Measurements from ENCODE around the gene CSMD2.

The CSMD2 gene

DNA sequence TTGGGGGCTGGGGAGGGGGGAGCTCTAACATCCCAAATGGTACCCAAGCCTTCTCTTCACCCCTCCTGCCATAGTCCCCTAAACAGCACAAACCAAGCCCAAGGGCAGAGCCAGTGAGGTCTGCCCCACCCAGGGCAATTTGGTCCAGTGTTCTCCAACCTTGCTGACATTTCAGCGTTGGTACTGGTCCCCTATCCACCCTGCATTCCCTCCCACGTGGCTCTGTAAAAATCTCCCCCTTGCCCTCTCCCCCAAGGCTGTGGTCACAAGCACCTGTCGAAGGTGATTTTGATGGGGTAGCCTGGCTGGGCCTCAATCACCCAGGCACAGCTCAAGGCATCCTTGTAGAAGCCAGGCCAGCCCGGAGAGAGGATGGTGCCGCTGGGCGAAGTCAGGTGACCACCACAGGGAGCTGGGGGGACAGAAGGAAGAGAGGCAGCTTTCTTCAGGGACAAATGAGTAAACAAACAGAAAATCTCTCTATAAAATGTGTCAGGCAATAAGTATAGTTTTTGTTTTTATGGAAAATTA is 438.7 kb downstream of the CSMD2 start:
- H3K4me3 ChIP-seq (ENCODE audit: low read depth, low read length): no peak overlapping the region
- TF ChIP-seq, protein P1, sequence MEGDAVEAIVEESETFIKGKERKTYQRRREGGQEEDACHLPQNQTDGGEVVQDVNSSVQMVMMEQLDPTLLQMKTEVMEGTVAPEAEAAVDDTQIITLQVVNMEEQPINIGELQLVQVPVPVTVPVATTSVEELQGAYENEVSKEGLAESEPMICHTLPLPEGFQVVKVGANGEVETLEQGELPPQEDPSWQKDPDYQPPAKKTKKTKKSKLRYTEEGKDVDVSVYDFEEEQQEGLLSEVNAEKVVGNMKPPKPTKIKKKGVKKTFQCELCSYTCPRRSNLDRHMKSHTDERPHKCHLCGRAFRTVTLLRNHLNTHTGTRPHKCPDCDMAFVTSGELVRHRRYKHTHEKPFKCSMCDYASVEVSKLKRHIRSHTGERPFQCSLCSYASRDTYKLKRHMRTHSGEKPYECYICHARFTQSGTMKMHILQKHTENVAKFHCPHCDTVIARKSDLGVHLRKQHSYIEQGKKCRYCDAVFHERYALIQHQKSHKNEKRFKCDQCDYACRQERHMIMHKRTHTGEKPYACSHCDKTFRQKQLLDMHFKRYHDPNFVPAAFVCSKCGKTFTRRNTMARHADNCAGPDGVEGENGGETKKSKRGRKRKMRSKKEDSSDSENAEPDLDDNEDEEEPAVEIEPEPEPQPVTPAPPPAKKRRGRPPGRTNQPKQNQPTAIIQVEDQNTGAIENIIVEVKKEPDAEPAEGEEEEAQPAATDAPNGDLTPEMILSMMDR (IDR thresholded peaks at IDR 0.05; ENCODE audit: borderline replicate concordance, insufficient read depth, low read depth, low read length): no peak

DNA sequence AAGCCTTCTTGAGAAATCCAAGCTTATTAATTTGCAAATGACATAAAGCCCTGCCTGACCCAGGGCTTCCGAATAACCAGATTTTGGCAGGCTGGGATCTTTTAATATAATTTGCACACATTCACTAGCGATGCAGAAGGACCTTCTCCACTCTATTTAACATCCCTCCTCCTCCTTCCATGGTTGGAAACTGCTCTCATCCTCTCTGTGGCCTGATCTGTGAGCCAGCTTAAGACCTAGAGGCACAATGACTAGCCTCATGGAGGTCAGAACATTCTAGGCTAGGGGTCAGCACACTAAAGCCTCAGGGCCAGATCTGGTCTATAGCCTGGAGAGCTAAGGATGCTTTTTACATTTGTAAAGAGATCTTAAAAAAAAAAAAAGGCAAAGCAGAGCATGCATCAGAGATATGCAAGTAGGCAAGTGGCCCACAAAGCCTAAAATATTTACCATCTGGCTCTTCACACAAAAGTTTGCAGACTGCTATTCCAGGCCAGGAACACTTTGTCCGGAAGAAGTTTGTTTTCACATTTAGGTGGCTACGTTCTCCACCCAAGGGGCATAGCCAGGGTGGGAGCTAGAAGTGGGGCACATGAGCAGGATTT is 439.4 kb downstream of the CSMD2 start:
- H3K4me3 ChIP-seq (ENCODE audit: low read depth, low read length): no peak overlapping the region
- TF ChIP-seq, protein P1 (IDR thresholded peaks at IDR 0.05; ENCODE audit: borderline replicate concordance, insufficient read depth, low read depth, low read length): no peak

DNA sequence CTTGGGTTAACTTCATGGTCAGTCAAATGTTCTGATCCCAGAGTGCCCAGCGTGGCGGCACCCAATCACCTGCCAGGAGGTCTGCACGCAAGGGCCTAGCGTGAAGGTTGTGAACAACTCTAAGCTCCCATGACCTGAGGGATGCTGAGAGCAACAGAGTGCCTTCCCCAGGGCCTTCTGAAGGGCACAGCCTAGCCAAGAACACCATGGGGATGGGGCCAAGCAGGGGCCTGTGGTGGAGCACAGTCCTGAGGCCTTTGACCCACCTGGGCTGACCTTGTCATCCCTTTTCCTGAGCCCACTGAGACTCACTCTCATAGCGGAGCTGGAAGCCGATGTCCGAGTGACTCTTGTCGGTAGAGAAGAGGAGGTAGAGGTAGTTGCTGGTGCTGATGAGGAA is 440.0 kb downstream of the CSMD2 start:
- TF ChIP-seq, protein P1 (IDR thresholded peaks at IDR 0.05; ENCODE audit: borderline replicate concordance, insufficient read depth, low read depth, low read length): no peak
- no peak overlapping the region for H3K4me3 ChIP-seq (ENCODE audit: low read depth, low read length)

DNA sequence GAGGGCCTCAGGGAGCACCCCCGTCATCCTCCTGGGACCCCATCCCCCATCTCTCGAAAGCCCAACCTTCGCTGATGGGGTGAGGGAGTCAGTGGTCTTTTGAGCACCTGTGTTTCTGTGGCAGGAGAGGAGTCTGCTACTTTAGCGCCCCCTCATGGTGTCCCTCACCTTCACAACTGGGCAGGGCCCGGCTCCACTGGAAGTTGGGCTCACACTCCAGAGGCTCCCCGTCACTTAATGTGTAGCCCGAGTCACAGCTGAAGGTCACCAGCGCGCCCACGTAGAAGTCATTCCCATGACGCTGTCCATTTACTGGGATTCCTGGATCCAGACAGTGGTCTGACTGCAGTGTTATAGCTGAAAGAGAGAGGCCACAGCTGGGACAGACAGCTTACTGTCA is 440.7 kb downstream of the CSMD2 start:
- TF ChIP-seq, protein P1 (IDR thresholded peaks at IDR 0.05; ENCODE audit: borderline replicate concordance, insufficient read depth, low read depth, low read length): no peak
- no peak overlapping the region for H3K4me3 ChIP-seq (ENCODE audit: low read depth, low read length)

DNA sequence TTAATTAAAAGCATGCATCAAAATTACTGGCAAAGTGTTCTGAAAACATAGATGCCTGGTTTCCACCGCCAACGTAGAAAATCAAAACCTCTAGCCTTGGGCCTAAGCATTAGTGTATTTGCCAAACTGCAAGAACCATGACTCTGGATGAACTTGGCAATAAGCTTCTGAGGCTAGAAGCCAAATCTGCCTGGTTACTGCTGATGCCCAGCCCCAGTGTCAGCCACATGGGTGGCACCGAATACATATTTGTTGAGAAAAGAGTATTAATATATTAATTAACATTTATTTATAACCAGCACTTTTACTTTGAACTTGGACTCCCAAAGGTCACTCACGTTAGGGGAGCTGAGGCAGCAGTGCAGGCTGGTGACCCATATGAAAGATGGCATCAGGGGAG is 441.8 kb downstream of the CSMD2 start:
- H3K4me3 ChIP-seq (ENCODE audit: low read depth, low read length): no peak overlapping the region
- TF ChIP-seq, protein P1 (IDR thresholded peaks at IDR 0.05; ENCODE audit: borderline replicate concordance, insufficient read depth, low read depth, low read length): no peak

DNA sequence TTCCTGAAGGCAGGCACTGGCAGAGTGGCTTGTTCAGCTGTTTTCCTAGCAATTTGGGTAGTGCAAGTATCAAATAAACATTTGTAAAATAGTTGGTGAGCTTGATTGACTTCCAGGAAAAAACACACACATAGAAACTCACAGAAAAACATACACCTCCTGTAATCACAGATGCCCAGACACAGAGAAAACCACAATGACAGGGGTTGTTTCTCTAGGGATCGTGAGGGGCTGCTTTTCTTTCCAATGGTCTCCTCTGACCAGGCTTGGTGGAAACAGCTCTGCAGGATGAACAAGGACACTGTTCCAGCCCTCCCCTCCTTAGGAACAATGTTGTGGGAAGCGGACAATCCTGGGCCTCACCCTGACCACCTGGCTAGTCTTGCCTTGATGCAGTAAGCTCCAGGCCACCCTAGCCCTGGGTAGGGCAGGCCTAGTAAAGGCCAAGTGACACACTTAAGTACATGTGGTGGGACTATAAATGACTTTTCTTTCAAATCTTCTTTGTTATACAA is 443.7 kb downstream of the CSMD2 start:
- TF ChIP-seq, protein P1 (IDR thresholded peaks at IDR 0.05; ENCODE audit: borderline replicate concordance, insufficient read depth, low read depth, low read length): no peak
- no peak overlapping the region for H3K4me3 ChIP-seq (ENCODE audit: low read depth, low read length)

Measured in GM12875 (cell line).